Thyroid gland (tissue), 4 donors: ENCODE data around the gene RASGRP3. TPM values are rescaled to one million over a fixed set of nuclear protein-coding genes. Genes with fewer than 3 reads are reported as not detected.

Experiments
- DNase-seq, 2 donors: peaks; one replicate each; pipeline ENCODE4 v3.0.0-alpha.2; 2019
- H3K27ac ChIP-seq, 3 donors: fragments of 200-600 bp; sonication (generic); 1 replicate in 2 of 3; 2 replicates in 1 of 3; pipeline ENCODE4 v1.5.1; 2016 to 2019; ENCODE audit warnings: mild to moderate bottlenecking in 1 of 3, moderate library complexity in 1 of 3
- H3K27me3 ChIP-seq: fragments of 200-600 bp; sonication (generic); one replicate; pipeline ENCODE4 v1.5.1; 2019
- H3K36me3 ChIP-seq, 2 donors: fragments of 200-600 bp; sonication (generic); one replicate each; pipeline ENCODE4 v1.5.1; 2016 to 2019
- H3K4me1 ChIP-seq, 2 donors: fragments of 200-600 bp; sonication (generic); one replicate each; pipeline ENCODE4 v1.5.1; 2017 to 2019
- H3K4me3 ChIP-seq, 3 donors: fragments of 200-600 bp; sonication (generic); replicated peaks in 1 of 3; 1 replicate in 2 of 3; 2 replicates in 1 of 3; pipeline ENCODE4 v1.5.1; 2016; ENCODE audit warnings: mild to moderate bottlenecking in 1 of 3
- H3K9me3 ChIP-seq: fragments of 200-600 bp; sonication (generic); one replicate; pipeline ENCODE4 v1.5.1; 2017
- POLR2A ChIP-seq, 2 donors: fragments of 450-650 bp; IDR thresholded peaks; one replicate each; pipeline ENCODE4 v1.6.1; 2017; ENCODE audit warnings: antibody characterized with exemption in 2 of 2, mild to moderate bottlenecking in 2 of 2, moderate library complexity in 1 of 2
- WGBS, 2 donors: methylation state at CpG; one replicate each; pipeline ENCODE4 v1.1.5; 2017; 5-methylcytosine and 5-hydroxymethylcytosine counted together
- intact Hi-C: fragments of 100-400 bp; cut with DNase I; formaldehyde crosslinking; loops from one replicate; pipeline ENCODE4 v1.15.1; 2023
- total RNA-seq, 4 donors: library from RNA; depleted of rRNA; stranded (reverse); fragments of >200 nt; gene quantifications; one replicate each; pipeline ENCODE4 v1.2.3, GENCODE V29; 2016
- TF ChIP-seq, protein P1 (sequence below), 6 experiments: fragments of 200-600 bp in 3 of 6; fragments of 450-650 bp in 3 of 6; sonication (generic) in 3 of 6; IDR thresholded peaks; one replicate each; pipeline ENCODE4 v1.5.1; 2016 to 2019; ENCODE audit warnings: antibody characterized with exemption in 6 of 6, mild to moderate bottlenecking in 2 of 6, inconsistent platforms in 1 of 6, moderate library complexity in 1 of 6

The RASGRP3 gene
- total RNA-seq, 4 donors from 2014 or later: 30.9 to 46.9 (median 34.8) TPM

DNA sequence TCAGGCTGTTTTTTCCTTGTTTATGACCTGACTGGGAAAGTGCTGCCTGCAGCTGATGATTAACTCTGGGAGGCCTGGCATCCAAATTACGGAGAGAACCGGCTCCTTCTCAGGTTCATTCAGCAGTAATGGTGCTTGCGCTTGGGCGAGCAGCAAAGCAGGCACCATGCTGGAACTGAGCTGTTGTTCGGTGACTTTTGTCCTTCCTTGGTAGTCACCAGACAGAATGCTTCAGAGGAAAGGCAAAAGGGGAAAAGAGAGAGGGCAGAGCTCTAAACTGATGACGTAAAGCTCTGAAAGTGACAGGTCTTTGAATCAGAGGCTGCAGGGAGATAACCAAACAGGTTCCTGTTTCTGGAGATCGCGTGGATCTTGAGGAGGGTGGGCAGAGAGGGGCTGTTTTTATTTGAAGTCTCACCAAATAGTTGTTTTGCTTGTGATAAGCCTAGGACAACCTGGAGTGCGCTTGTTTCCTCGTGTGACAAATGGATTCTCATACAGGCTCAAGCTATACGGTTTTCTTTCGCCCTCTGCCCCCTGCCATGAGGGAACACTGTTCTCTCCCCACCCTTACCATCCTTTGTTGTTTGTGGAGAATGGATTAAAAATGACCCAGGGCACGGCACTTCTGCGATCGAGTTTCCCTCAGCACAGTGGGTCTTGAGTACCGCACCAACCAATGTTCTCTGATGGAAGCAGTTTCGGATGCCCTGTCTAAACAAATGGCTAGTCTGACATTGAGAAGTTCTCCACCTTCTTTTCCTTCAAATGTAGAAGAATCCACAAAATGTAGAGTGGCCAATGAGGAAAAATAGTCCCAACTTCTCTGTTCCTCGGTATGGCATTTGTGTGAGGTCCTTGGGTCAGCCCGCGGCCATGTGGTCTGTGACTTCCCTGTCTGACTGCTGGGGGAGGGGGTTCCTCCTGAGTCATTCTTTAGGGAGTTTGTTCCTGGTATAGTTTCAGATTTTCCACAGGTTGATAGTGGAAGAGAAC is 1.3 kb downstream of the RASGRP3 start:
- Histone ChIP-seq H3K27ac (peak overlapping the region; percentile 91 to 95 (median 94)), H3K9me3 (no peaks in the 10 kb centered on the region), H3K4me3 (no peak overlapping the region), H3K4me1 (peaks cover 29 to 31% of the 10 kb centered on the region in 2 donors), H3K27me3 (no peaks in the 10 kb centered on the region), H3K36me3 (no peaks in the 10 kb centered on the region)
- TF ChIP-seq, protein P1, sequence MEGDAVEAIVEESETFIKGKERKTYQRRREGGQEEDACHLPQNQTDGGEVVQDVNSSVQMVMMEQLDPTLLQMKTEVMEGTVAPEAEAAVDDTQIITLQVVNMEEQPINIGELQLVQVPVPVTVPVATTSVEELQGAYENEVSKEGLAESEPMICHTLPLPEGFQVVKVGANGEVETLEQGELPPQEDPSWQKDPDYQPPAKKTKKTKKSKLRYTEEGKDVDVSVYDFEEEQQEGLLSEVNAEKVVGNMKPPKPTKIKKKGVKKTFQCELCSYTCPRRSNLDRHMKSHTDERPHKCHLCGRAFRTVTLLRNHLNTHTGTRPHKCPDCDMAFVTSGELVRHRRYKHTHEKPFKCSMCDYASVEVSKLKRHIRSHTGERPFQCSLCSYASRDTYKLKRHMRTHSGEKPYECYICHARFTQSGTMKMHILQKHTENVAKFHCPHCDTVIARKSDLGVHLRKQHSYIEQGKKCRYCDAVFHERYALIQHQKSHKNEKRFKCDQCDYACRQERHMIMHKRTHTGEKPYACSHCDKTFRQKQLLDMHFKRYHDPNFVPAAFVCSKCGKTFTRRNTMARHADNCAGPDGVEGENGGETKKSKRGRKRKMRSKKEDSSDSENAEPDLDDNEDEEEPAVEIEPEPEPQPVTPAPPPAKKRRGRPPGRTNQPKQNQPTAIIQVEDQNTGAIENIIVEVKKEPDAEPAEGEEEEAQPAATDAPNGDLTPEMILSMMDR (IDR thresholded peaks at IDR 0.05): no peak
- no peak for TF ChIP-seq POLR2A (IDR thresholded peaks at IDR 0.05)
- DNase-seq: no peak
- intact Hi-C loops: loop anchor here (10.0 kb wide), 1 partner anchor 107 kb away; no protein-coding TSS in a partner anchor
- WGBS, 2 donors: 67 to 79% methylated on average over 20 of the region's 20 CpGs

DNA sequence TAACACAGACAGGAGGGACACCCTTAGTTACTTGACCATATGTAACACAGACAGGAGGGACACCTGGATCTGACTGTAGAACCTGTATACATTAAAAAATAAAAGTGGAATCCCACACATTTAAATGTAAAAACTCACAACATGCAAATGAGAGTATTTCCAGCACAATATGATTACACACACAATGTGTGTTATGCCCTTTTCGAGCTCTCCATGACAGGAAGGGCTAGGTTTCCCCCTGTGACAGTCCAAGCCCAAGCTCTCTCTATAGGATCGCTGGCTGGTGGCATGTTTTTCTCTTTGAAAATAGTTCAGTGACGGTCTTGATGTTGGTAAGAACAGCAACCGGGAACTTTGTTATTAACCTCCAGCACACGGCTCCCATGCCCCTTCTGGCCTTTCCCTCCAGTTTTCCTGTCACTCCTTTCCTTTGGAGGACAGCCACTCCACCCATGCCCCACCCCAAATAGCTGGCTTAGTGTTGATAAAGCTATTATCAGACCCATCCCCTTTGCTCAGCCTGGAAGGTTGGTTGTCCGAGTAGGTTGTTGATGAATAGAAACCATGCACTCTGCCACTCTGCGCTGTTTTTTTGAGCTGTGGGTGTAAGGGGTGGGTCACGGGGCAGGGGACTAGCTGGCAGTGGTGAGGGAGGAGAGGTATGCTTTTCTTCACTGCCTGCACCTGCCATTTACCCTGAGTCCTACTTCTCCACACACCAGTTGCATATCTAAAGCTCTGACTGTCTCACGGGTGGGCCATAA is 2.7 kb downstream of the RASGRP3 start:
- intact Hi-C loops: loop anchor here (10.0 kb wide), 1 partner anchor 106 kb away; no protein-coding TSS in a partner anchor
- Histone ChIP-seq H3K9me3 (no peaks in the 10 kb centered on the region), H3K4me1 (peaks cover 36% of the 10 kb centered on the region in 2 donors), H3K27ac (peak overlapping the region; percentile 49 to 76 (median 75)), H3K36me3 (no peaks in the 10 kb centered on the region), H3K27me3 (no peaks in the 10 kb centered on the region), H3K4me3 (no peak overlapping the region)
- TF ChIP-seq, protein P1 (IDR thresholded peaks at IDR 0.05): no peak
- WGBS, 2 donors: 44 to 55% methylated on average over 9 of the region's 9 CpGs
- peak; percentile 52 to 55 for DNase-seq

DNA sequence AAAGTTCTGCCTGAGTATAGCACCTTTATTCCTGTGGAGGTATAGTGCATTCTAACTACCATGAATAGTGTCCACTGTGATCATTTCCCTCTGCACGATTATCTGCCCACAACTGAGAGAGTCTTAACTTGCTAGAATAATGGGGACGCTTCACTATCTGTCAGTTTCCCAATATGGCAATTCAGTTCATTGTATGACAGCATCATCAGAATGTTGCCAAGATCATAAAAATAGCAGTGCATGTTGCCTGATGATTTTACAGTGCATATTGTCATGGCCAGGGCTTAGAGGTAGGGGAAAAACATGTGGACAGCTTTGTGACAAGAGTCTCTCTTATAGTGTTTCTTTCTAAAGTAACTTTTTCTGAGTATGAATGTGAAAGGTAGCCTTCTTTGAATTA is 6.1 kb downstream of the RASGRP3 start:
- peak overlapping the region in 1 of 3 donors; percentile 15 for H3K27ac ChIP-seq
- DNase-seq: no peak
- intact Hi-C loops: no loop called here
- H3K27me3 ChIP-seq: no peaks in the 10 kb centered on the region
- no peak overlapping the region for H3K4me3 ChIP-seq
- H3K4me1 ChIP-seq: peaks cover 32 to 35% of the 10 kb centered on the region in 2 donors
- no peaks in the 10 kb centered on the region for H3K36me3 ChIP-seq
- WGBS, 2 donors: 59 to 69% methylated on average over 2 of the region's 2 CpGs
- no peak for TF ChIP-seq POLR2A (IDR thresholded peaks at IDR 0.05)
- TF ChIP-seq, protein P1 (IDR thresholded peaks at IDR 0.05): no peak
- no peaks in the 10 kb centered on the region for H3K9me3 ChIP-seq

DNA sequence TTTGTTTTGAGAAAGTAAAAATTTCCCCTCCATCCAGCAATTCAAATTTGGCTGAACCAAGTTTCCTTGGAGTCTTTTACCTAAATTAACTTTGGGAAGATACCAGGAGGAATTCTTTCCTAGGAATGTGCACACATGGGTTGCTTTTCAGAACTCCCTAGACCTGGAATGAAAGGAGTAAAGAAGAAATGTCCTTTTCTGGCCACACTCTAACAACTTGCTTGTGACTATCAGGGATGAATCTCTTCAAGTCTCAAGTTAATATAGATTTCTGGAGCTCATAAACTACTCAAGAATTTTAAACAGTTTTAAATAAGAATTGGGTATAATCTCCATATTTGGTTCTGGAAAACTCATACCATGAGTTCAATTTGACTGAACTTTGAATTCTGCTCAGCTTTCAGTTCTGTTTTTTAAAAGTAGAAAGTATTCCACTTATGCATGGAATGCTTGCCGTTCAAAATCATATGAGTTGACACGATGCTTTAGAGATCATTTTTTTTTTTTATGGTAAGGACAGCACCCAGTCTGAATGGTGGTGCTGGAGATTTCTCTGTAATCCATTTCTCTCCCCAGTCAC is 7.7 kb downstream of the RASGRP3 start:
- intact Hi-C loops: no loop called here
- H3K27me3 ChIP-seq: no peaks in the 10 kb centered on the region
- peaks cover 18 to 23% of the 10 kb centered on the region in 2 donors for H3K4me1 ChIP-seq
- H3K9me3 ChIP-seq: no peaks in the 10 kb centered on the region
- TF ChIP-seq, protein P1 (IDR thresholded peaks at IDR 0.05): no peak
- TF ChIP-seq POLR2A (IDR thresholded peaks at IDR 0.05): no peak
- H3K27ac ChIP-seq: peak overlapping the region in 2 of 3 donors; percentile 53 to 54
- H3K36me3 ChIP-seq: no peaks in the 10 kb centered on the region
- DNase-seq: no peak
- H3K4me3 ChIP-seq: no peak overlapping the region
- WGBS, 2 donors: 21 to 24% methylated on average over 2 of the region's 2 CpGs
